HL-60 (cell line): Measurements from ENCODE around the gene HRG.
"Not testable (repeated sequence)": the region's sequence is repeated elsewhere in the genome, so short reads cannot be mapped to it uniquely, and the experiment has no call there.

Experiments used
- CTCF ChIP-seq: IDR thresholded peaks from one replicate; pipeline ENCODE4 v1.5.1; 2011; ENCODE audit warnings: low read length, control low read depth, inconsistent platforms; ENCODE audit not compliant: insufficient read depth
- POLR2AphosphoS5 ChIP-seq: IDR thresholded peaks from 2 replicates; pipeline ENCODE4 v1.6.1; 2012; ENCODE audit warnings: low read depth
- REST ChIP-seq: IDR thresholded peaks from 2 replicates; pipeline ENCODE4 v1.6.1; 2012; ENCODE audit warnings: low read depth; ENCODE audit not compliant: insufficient replicate concordance

DNA sequence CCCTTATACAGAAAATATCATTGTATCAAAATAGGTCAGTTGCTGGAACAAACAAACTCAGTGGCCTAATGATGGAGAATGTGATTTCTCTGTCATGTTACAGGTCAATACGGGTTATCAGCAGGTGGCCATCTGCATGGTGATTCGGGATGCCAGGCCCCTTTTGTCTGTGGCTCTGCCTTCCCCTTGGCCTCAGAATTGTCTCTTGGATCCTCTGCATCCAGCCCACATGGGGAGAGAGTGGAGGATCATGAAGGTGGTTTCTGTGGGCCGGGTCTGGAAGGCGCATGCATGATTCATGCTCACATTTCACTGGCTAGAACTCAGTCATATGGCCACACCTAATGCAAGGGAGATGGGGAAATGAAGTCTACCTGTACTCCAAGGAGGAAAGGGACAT lies 44.9 kb downstream of the HRG start:
- not testable (repeated sequence) for TF ChIP-seq POLR2AphosphoS5, CTCF, REST
